ENCODE results near the gene AP5Z1. TPM values are rescaled to one million over a fixed set of nuclear protein-coding genes. Genes with fewer than 3 reads are reported as not detected.

Gene AP5Z1
- total and polyA plus RNA-seq, 2 of the 4 experiments (the other 2 are of a cell fraction): 9.7 to 38.7 TPM

- Histone ChIP-seq H3K14ac (replicated peaks; ENCODE audit: low read depth, low read length) (no peak overlapping the region), H4K91ac (ENCODE audit: insufficient read depth, low read depth, low read length) (no peak overlapping the region), H3K27ac (ENCODE audit: insufficient read depth, low read length) (no peak overlapping the region), H3K18ac (ENCODE audit: low read depth, low read length) (no peak overlapping the region), H2AK9ac (replicated peaks; ENCODE audit: low read depth, low read length, poor library complexity) (no peak overlapping the region), H3K4me1 (ENCODE audit: control insufficient read depth, insufficient read depth, low read length) (peaks cover 12% of the 10 kb centered on the region), H3K27me3 (ENCODE audit: control insufficient read depth, insufficient read depth, low read length) (no peaks in the 10 kb centered on the region), H2BK15ac (ENCODE audit: low read depth, low read length) (no peak overlapping the region), H2BK5ac (ENCODE audit: low read depth, low read length, poor library complexity, severe bottlenecking) (no peak overlapping the region), H2BK120ac (ENCODE audit: low read depth, low read length) (no peak overlapping the region), H3K23ac (ENCODE audit: low read depth, low read length) (no peak overlapping the region), H3K9me3 (ENCODE audit: control insufficient read depth, insufficient read depth, low read length) (no peaks in the 10 kb centered on the region), H3K4me2 (ENCODE audit: low read depth, low read length) (no peak overlapping the region), H3K56ac (ENCODE audit: extremely low read depth, insufficient read depth, low read length) (no peak overlapping the region), H3K36me3 (ENCODE audit: control insufficient read depth, insufficient read depth, low read length) (peaks cover 29% of the 10 kb centered on the region), H2AK5ac (ENCODE audit: low read depth, low read length) (no peak overlapping the region), H4K8ac (ENCODE audit: low read depth in 2 of 2, low read length in 2 of 2) (no peak overlapping the region), H4K20me1 (ENCODE audit: insufficient read depth, low read length) (peaks cover 45% of the 10 kb centered on the region), H2AFZ (replicated peaks; ENCODE audit: low read length, poor library complexity) (no peak overlapping the region), H4K5ac (ENCODE audit: low read depth, low read length) (no peak overlapping the region), H3K79me1 (ENCODE audit: low read depth in 1 of 2, low read length in 2 of 2) (peaks cover 21 to 87% of the 10 kb centered on the region in 2 experiments), H3K4me3 (ENCODE audit: insufficient read depth, low read depth, low read length) (no peak overlapping the region), H2BK20ac (ENCODE audit: low read depth, low read length) (no peak overlapping the region), H3K9ac (ENCODE audit: low read depth, low read length) (no peak overlapping the region), H3K4ac (ENCODE audit: low read depth, low read length) (no peak overlapping the region), H3K9me1 (ENCODE audit: insufficient read depth, low read length) (peaks cover 23% of the 10 kb centered on the region)
- dilution Hi-C loops (cut with HindIII; ENCODE audit: low sequenced_read_pairs, unreplicated experiment): no loop called here
- TF ChIP-seq USF2 (IDR thresholded peaks at IDR 0.05; ENCODE audit: low read depth, low read length): no peak
- no peak for TF ChIP-seq POLR2A (IDR thresholded peaks at IDR 0.05; ENCODE audit: low read depth, low read length)
- no peak for TF ChIP-seq BHLHE40 (IDR thresholded peaks at IDR 0.05; ENCODE audit: low read depth, low read length)
- in situ Hi-C loops (cut with MboI; ENCODE audit: low sequenced_read_pairs): no loop called here
- ChIA-PET POLR2A (ENCODE audit: unreplicated experiment) (no interaction called here), CTCF (no interaction called here)
- intact Hi-C loops (cut with micrococcal nuclease): no loop called here
- BruUV-seq (replicated peaks): no TSS peak
- DNase-seq: no peak
- WGBS, 2 experiments (ENCODE audit: extremely low coverage in 2 of 2, insufficient read length in 1 of 2): 86% methylated on average over 12 of the region's 20 CpGs; no CpG with 5 or more reads in 1 of the 2 experiments
- ATAC-seq (ENCODE audit: low read depth): no peak
Observed at GRCh38 chr7:4727914-4728705, 47.3 kb upstream of the AP5Z1 start.
